Liver (tissue), 3 donors: ENCODE results near the gene MCTP2.

ENCODE experiments used
- CTCF ChIP-seq: fragments of 150-350 bp; IDR thresholded peaks from 2 replicates; pipeline ENCODE4 v1.5.1; 2017; ENCODE audit warnings: improper control_type of control experiment, low read depth, low read length; ENCODE audit not compliant: missing input control
- JUND ChIP-seq, 2 donors: IDR thresholded peaks; 2 replicates each; pipeline ENCODE4 v1.6.1; 2016; ENCODE audit warnings: antibody characterized with exemption in 2 of 2
- REST ChIP-seq: IDR thresholded peaks from 2 replicates; pipeline ENCODE4 v1.6.1; 2016; ENCODE audit warnings: antibody characterized with exemption, mild to moderate bottlenecking
- SP1 ChIP-seq: IDR thresholded peaks from 2 replicates; pipeline ENCODE4 v1.6.1; 2018; ENCODE audit warnings: antibody characterized with exemption, mild to moderate bottlenecking
- YY1 ChIP-seq: IDR thresholded peaks from 2 replicates; pipeline ENCODE4 v1.6.1; 2016; ENCODE audit warnings: antibody characterized with exemption, mild to moderate bottlenecking
- donor health status: healthy.
- donor health status: healthy.

GRCh38 chr15:94403331-94403730 is 172.0 kb downstream of the MCTP2 start:
- no peak for TF ChIP-seq SP1
- TF ChIP-seq REST = no peak
- TF ChIP-seq CTCF = no peak
- no peak for TF ChIP-seq JUND (IDR thresholded peaks at IDR 0.05)
- no peak for TF ChIP-seq YY1
